GM13976 (cell line): ENCODE results near the gene HYAL1.

Experiments
- DNase-seq: peaks from one replicate; pipeline ENCODE4 v3.0.0; 2012; ENCODE audit warnings: low spot score
- CTCF ChIP-seq: IDR thresholded peaks from 2 replicates; pipeline ENCODE4 v1.5.1; 2012; ENCODE audit warnings: borderline replicate concordance, mild to moderate bottlenecking; ENCODE audit not compliant: insufficient read depth; ENCODE audit errors: extremely low read depth, missing control alignments, control extremely low read depth
- in situ Hi-C: fragments of 300-500 bp; cut with MboI; formaldehyde crosslinking; loops from one replicate; pipeline ENCODE4 v1.12.0; 2022; ENCODE audit warnings: low sequenced_read_pairs, mixed read lengths, inconsistent platforms; ENCODE audit not compliant: unreplicated experiment

The HYAL1 gene

GRCh38 chr3:50302095-50303012, 1.0 kb downstream of the HYAL1 start:
- TF ChIP-seq CTCF = no peak
- in situ Hi-C loops = no loop called here
- DNase-seq = no peak

GRCh38 chr3:50300681-50301254, 2.6 kb downstream of the HYAL1 start:
- in situ Hi-C loops = no loop called here
- DNase-seq = no peak
- no peak for TF ChIP-seq CTCF

GRCh38 chr3:50299929-50300680, 3.3 kb downstream of the HYAL1 start:
- no peak for DNase-seq
- in situ Hi-C loops = no loop called here
- no peak for TF ChIP-seq CTCF

- no peak for DNase-seq
- in situ Hi-C loops = no loop called here
- TF ChIP-seq CTCF = no peak
These were observed 3.8 kb downstream of the HYAL1 start for GRCh38 chr3:50299638-50299928.

GRCh38 chr3:50298836-50299637, 4.3 kb downstream of the HYAL1 start, which contains the start of the genes HYAL3 and NAA80:
Gene HYAL3 (minus strand): TSS chr3:50299405. CDS start chr3:50295602, 3,803 bp downstream.
Gene NAA80 (minus strand): TSS chr3:50299405. CDS start chr3:50297463, 1,942 bp downstream.
- peak; percentile 36 for TF ChIP-seq CTCF
- in situ Hi-C loops = no loop called here

More at GRCh38 chr3:50298836-50299637, 4.3 kb downstream of the HYAL1 start, which contains the start of the genes HYAL3 and NAA80:
- DNase-seq = peak; percentile 99
